GM21723 (cell line): Measurements from ENCODE around the gene GOLT1B.

ENCODE experiments used
- ATAC-seq: cut with Tn5 transposase; IDR thresholded peaks from one replicate; pipeline ENCODE4 v1.9.1; 2021; ENCODE audit warnings: mild to moderate bottlenecking, moderate library complexity; ENCODE audit not compliant: unreplicated experiment

GOLT1B gene

GRCh38 chr12:21561158-21561557 is 59.6 kb downstream of the GOLT1B start:
- ATAC-seq = no peak

DNA sequence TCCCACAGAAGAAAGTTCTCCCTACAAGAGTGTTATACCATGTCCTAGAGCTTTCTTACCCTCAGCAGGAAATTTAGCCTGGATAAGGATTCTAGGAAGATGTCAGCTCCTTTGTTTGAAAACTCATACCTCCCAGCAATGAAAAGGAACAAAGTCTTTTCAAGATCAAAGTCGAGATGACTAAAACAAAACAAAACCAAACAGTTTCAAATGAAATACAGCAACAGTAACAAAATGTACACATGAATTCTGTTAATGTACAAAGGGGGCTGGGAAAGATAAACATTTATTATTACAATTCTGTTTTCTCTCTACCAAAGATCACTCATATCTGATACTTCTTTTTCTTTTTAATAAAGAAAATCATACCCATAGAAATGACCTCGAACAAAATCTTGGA is 61.3 kb downstream of the GOLT1B start:
- ATAC-seq = no peak

DNA sequence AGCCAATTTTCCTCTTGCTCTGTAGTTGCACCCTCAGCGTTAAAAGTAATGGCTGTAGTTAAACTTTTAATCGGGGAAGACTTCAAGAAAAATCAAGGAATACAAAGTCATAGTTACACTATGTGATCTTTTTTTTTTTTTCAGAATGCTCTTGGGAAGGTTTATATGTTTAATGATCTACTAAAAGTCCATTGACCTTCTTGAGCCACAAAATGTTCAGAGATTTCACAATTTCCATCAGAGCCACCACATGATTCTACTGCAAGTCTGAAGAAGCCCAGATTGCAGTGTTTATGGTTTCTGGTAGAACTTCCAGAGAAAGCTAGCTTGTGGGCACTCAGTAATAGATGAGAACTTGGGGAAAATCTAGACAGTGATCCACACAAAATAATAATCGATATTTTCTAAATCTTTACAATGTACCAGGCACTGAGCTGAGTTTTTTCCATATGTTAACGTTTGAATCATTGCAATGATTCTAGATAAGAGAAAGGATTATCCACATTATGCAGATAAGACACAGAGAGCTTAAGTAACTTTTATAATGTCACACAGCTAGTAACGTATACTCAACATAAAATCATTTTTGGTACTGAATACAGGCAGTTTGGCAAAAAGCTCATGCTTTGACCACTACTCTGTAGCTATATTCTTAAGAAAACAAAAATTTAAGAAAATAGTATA is 64.8 kb downstream of the GOLT1B start:
- no peak for ATAC-seq

DNA sequence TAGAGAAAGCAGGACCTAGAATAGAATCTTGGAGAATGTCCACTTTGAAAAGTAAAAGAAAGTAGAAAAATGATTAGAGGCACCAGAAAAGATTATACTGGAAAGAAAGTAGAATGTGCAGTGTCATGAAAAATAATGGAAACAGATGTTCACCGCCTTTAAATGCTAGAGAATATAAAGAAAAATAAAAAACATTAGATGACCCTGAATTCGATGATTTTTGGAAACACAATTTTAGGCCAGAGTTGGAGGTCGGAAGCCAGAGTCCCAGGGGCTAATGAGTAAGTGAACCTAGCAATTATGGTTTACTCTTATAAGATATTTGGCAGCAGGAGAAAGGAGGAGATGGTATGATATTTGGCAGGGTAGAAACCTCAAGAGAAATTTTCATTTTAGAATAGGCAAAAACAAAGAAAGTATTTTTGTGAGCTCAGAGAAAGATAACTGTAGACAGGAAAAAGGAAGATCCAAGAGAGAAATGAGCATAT is 65.4 kb downstream of the GOLT1B start:
- no peak for ATAC-seq
